ENCODE data around the gene MOSPD3. TPM values are rescaled to one million over a fixed set of nuclear protein-coding genes. Genes with fewer than 3 reads are reported as not detected.

MOSPD3 gene
- total and polyA plus RNA-seq, 2 of the 13 experiments (the other 11 are each of a cell fraction or from before 2014, with no cell fraction given), result 7.6 to 8.8 TPM

GRCh38 chr7:100600730-100601038, 11.7 kb upstream of the MOSPD3 start:
- H3K27ac ChIP-seq (ENCODE audit: extremely low read length, insufficient read depth, low read length), result no peak overlapping the region
- BruUV-seq (replicated peaks), result no TSS peak
- intact Hi-C loops (cut with micrococcal nuclease; ENCODE audit: unreplicated experiment), result no loop called here
- TF ChIP-seq MED1 (CRISPR knock-in tag; IDR thresholded peaks at IDR 0.05) (no peak), JUNB (CRISPR knock-in tag; IDR thresholded peaks at IDR 0.05; ENCODE audit: borderline replicate concordance) (no peak), ETV5 (CRISPR knock-in tag; IDR thresholded peaks at IDR 0.05; ENCODE audit: borderline replicate concordance) (0 out of 2 replicates have a peak, but pooled peaks have one; percentile 1), ZNF775 (CRISPR knock-in tag; IDR thresholded peaks at IDR 0.05; ENCODE audit: borderline replicate concordance) (no peak), ZNF501 (CRISPR knock-in tag; IDR thresholded peaks at IDR 0.05) (peak; percentile 2; the same call in 1 of the 2 replicates), E2F5 (CRISPR knock-in tag; conservative IDR thresholded peaks at IDR 0.05) (no peak)
- H3K4me1 ChIP-seq (ENCODE audit: insufficient read depth, low read length), result peaks cover 44% of the 10 kb centered on the region
- no peaks in the 10 kb centered on the region for H3K9me3 ChIP-seq (ENCODE audit: low read length)
- H3K4me2 ChIP-seq (ENCODE audit: low read depth, low read length), result peak overlapping the region; percentile 64; the same call in 1 of the 2 replicates
- in situ Hi-C loops (cut with HindIII; ENCODE audit: extremely low pct_ligation_motif_present, low pct_unique_long_range_greater_than_20kb), result no loop called here
- POLR2A ChIA-PET, result no interaction called here
- FAIRE-seq, result no peak
- CTCF ChIA-PET (ENCODE audit: low intra/inter-chr PET ratio, low total read pairs), result no interaction called here
- no peak overlapping the region for H3K9ac ChIP-seq (ENCODE audit: insufficient read depth, low read depth, low read length)
- DNase-seq (ENCODE audit: low spot score), result no peak
- H3K27me3 ChIP-seq (ENCODE audit: control insufficient read depth in 1 of 2, insufficient read depth in 2 of 2, low read length in 2 of 2), result peaks cover 2 to 6% of the 10 kb centered on the region in 2 experiments; a peak in 1 of 5 replicates
- H2AFZ ChIP-seq (ENCODE audit: low read length), result no peak overlapping the region
- H4K20me1 ChIP-seq (ENCODE audit: insufficient read depth, low read length), result no peaks in the 10 kb centered on the region
- H3K79me2 ChIP-seq (ENCODE audit: insufficient read depth, low read length), result no peaks in the 10 kb centered on the region
- no peaks in the 10 kb centered on the region for H3K36me3 ChIP-seq (replicated peaks in 1 of 2; ENCODE audit: control insufficient read depth in 1 of 2, insufficient read depth in 2 of 2, low read length in 2 of 2)
- no peak for ATAC-seq
- WGBS (ENCODE audit: low lambda C conversion rate), result 30% methylated on average over 8 of the region's 9 CpGs
- no peak overlapping the region; a peak in 1 of 6 replicates for H3K4me3 ChIP-seq (replicated peaks in 1 of 3; ENCODE audit: insufficient read depth in 1 of 3, low read depth in 2 of 3, low read length in 3 of 3)
